GM10266 (cell line): ENCODE data around the gene SERHL2.
"Not testable (repeated sequence)": the region's sequence is repeated elsewhere in the genome, so short reads cannot be mapped to it uniquely, and the experiment has no call there.

Experiments used
- DNase-seq: peaks from one replicate; pipeline ENCODE4 v3.0.0; 2012; ENCODE audit errors: extremely low spot score
- TF ChIP-seq, protein P1 (sequence below): IDR thresholded peaks from 2 replicates; pipeline ENCODE4 v1.5.1; 2012; ENCODE audit warnings: mild to moderate bottlenecking, low read depth; ENCODE audit not compliant: control insufficient read depth, insufficient read depth; ENCODE audit errors: missing control alignments

SERHL2 gene

DNA sequence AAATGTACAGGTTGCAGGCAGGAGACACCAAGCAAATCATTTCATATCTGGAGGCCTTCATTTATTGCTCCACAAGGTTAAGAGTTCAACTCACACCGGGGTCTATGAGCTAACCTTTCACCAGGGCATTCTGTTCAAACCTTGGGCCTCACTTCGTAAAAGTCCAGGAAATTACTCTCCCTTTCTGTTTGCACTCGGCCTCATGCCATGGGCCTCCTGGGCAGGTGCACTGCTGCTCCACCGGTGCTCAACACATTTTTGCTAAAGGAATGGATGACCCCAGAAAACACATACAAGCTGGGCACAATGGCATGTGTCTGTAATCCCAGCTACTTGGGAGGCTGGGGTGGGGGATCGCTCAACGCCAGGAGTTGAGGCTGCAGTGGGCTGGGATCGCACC is 17.6 kb upstream of the SERHL2 start:
- no peak for DNase-seq
- TF ChIP-seq, protein P1, sequence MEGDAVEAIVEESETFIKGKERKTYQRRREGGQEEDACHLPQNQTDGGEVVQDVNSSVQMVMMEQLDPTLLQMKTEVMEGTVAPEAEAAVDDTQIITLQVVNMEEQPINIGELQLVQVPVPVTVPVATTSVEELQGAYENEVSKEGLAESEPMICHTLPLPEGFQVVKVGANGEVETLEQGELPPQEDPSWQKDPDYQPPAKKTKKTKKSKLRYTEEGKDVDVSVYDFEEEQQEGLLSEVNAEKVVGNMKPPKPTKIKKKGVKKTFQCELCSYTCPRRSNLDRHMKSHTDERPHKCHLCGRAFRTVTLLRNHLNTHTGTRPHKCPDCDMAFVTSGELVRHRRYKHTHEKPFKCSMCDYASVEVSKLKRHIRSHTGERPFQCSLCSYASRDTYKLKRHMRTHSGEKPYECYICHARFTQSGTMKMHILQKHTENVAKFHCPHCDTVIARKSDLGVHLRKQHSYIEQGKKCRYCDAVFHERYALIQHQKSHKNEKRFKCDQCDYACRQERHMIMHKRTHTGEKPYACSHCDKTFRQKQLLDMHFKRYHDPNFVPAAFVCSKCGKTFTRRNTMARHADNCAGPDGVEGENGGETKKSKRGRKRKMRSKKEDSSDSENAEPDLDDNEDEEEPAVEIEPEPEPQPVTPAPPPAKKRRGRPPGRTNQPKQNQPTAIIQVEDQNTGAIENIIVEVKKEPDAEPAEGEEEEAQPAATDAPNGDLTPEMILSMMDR, result no peak

DNA sequence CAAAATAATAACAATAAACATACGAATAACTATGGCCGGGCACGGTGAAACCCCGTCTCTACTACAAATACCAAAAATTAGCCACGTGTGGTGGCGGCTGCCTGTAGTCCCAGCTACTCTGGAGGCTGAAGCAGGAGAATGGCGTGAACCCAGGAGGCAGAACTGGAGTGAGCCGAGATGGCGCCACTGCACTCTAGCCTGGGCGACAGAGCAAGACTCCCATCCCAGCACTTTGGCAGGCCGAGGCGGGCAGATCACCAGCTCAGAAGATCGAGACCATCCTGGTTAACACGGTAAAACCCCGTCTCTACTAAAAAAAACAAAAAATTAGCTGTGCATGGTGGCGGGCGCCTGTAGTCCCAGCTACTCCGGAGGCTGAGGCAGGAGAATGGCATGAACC is 17.1 kb upstream of the SERHL2 start:
- not testable (repeated sequence) for DNase-seq

DNA sequence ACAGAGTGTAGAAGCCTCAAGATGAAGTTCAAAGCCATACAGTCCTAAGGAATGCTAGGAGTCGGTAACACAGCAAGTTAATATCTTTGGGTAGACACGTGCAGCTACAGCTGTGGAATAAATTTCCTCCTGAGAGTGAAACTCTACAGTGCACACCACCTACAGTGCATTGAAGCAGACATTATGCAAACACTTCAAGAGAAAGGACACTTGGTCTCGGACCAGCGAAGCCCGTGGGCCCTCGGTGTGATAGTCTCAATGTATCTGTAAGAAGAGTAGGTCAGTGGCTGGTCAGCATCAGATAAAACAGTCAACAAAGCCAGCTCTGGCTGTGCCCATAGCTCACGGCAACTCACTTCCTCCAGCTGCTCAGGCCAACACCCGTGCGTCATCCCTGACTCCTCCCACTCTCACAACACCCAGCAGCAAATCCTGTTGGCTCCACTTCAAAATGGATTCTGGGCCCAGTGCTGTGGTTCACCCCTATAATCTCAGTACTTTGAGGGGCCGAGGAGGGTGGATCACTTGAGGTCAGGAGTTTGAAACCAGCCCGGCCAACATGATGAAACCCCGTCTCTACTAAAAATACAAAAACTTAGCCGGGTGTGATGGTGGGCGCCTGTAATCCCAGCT is 16.4 kb upstream of the SERHL2 start:
- not testable (repeated sequence) for DNase-seq

DNA sequence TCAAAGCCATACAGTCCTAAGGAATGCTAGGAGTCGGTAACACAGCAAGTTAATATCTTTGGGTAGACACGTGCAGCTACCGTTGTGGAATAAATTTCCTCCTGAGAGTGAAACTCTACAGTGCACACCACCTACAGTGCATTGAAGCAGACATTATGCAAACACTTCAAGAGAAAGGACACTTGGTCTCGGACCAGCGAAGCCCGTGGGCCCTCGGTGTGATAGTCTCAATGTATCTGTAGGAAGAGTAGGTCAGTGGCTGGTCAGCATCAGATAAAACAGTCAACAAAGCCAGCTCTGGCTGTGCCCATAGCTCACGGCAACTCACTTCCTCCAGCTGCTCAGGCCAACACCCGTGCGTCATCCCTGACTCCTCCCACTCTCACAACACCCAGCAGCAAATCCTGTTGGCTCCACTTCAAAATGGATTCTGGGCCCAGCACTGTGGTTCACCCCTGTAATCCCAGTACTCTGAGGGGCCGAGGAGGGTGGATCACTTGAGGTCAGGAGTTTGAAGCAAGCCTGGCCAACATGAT is 14.5 kb upstream of the SERHL2 start:
- DNase-seq, result not testable (repeated sequence)

DNA sequence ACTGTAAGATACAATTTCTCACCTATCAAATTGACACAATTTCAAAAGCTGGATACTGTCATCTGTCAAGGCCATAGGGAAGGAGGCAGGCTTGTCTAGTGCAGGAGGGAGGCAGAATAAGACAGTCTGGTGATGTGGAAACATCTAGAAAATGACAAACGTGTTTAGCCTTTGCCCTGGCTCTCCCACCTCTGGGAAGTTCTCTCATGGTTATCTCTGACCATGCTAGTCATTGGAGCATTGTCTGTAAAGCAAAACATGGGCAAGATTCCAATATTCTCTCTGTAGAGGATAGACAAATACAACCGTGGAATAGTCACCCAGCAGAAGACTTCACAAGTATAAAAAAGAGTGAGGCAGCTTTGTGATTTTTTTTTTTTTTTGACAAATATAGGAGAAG is 9.1 kb upstream of the SERHL2 start:
- no peak for DNase-seq
- TF ChIP-seq, protein P1, result no peak

DNA sequence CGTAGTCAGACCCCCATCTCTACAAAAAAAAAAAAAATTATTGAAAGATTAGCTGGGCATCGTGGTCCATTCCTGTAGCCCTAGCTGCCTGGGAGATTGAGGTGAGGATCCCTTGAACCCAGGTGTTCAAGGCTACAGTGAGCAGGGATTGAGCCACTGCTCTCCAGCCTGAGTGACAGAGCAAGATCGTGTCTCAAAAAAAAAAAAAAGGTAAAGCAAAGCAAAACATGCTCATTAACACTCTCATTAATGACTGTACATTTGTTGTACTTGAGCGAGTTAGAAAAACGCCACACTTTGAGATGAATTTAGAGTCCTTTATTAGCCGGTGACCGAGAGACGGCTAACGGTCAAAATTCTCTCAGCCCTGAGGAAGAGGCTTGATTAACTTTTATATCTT is 6.2 kb upstream of the SERHL2 start:
- TF ChIP-seq, protein P1, result no peak
- DNase-seq, result no peak

DNA sequence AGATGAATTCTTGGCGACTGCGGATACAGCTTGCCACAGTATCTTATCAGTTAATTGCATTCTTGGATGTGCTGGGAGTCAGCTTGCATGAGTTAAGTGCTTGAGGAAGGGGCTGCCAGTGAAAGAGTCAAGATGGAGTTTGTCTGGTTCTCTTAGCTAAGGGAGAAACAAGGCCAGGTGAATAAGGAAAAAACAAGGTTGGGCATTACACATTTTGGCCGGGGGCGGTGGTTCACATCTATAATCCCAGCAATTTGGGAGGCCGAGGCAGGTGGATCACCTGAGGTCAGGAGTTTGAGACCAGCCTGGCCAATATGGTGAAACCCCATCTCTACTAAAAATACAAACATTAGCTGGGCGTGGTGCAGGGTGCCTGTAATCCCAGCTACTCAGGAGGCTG is 5.6 kb upstream of the SERHL2 start:
- not testable (repeated sequence) for DNase-seq

DNA sequence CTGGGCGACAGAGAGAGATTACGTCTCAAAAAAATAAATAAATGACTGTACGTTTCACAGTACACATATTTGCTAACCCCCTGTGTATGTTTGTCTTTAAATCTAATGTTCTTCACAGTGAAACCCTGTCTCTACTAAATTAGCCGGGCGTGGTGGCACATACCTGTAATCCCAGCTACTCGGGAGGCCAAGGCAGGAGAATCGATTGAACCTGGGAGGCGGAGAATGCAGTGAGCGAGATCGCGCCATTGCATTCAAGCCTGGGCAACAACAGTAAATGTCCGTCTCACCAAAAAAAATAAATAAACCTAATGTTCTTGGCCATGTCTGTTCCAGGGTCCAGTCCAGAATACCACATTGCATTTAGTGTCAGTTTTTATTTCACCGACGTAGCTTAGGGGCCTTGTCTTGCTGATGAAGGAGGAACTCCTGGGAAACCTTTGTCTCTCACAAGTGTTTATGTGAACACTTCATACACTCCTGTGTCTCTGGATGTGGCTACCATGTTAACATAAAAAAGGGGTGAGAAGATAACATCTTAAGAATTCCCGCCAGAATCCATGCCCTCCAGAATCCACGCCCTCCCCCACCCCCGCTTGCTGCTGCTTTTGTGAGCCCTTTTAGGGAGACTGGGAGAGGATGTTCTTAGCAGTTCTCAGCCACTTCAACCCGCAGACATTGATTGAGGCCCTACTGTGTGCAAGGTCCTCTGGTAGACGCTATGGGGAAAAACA is 5.0 kb upstream of the SERHL2 start:
- TF ChIP-seq, protein P1, result no peak

DNA sequence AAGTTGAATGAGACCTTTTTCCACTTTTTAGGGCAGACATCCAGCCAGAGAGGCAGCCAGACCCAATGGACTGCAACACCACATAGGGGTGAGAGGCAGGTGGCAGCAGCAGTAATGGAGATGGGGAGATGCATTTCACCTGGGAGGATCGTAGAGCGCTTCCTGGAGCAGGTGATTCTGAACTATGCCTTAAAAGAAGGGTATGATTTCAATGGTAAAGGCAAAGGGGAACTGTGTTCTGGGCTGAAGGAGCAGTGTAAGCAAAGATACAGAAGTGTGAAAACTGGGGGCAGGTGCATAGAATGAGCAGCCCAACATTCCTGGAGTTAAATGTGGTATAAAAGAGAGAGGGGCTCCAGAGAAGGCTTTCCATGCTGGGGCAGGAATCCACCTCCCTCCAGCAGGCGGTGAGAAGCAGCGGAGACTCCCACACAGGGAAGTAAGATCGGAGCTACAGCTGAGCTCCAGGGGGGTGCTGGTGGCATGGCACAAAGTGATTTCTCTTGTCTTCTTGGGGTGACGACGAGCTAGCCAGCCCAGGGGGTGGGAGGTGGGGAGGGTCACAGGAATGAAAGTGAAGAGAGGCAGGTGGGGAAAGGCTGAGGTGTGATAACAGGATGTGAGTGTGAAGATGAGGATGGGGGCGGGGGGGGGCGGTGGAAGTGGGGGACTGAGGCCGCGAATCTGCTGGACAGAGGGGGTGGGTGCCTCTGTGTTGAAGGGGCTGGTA is 4.3 kb upstream of the SERHL2 start:
- no peak for DNase-seq
- TF ChIP-seq, protein P1, result no peak

More for the DNA sequence above, 5.0 kb upstream of the SERHL2 start:
- DNase-seq, result no peak

DNA sequence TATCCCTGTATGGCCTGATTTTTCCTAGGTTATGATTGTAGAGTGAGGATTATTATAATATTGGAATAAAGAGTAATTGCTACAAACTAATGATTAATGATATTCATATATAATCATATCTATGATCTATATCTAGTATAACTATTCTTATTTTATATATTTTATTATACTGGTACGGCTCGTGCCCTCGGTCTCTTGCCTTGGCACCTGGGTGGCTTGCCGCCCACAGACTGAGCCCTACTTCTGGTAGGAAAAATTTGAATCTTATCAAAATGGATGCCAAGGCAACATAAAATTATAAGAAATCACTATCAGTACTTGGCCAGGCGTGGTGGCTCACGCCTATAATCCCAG is 1.5 kb upstream of the SERHL2 start:
- not testable (repeated sequence) for DNase-seq
